GM18870 (cell line): ENCODE measurements around the gene ERGIC1.
"Not testable (repeated sequence)": the region's sequence is repeated elsewhere in the genome, so short reads cannot be mapped to it uniquely, and the experiment has no call there.

ENCODE experiments used
- ATAC-seq: cut with Tn5 transposase; IDR thresholded peaks from one replicate; pipeline ENCODE4 v1.9.1; 2021; ENCODE audit warnings: moderate library complexity; ENCODE audit not compliant: unreplicated experiment

Gene ERGIC1

DNA sequence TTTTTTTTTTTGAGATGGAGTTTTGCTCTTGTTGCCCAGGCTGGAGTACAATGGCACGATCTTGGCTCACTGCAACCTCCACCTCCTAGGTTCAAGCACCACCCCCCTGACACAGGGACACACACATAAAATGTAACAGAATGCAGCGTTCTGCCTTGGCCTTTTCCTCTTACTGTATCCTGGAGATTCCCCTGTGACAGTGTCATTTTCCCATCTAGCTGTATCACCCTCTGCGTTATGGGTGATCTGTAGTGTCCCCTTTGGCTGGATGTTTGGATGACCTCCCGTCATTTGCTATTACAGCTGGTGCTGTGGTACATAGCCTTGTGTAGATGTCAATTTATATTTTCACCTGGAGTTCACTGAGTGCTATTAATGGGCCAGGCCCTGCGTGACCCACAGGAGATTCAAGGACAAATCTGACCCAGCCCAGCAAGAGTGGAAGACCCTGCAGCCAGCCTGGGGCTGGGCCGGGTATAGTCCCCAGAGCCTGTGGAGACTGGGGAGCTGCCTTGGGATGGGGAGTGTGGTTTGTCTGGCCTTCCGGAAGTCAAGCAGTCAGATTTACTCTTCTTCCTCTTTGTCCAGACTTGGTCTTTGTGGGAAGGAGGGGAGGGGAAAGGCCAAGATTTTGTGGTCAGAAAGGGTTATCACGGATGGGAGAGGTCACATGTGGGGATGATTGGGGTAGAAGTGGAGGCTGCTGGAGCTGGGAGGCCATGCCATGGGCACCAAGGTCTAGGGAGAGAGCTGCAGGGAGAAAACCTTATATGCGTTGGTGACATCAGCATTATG, 43.6 kb downstream of the ERGIC1 start:
- ATAC-seq: no peak

DNA sequence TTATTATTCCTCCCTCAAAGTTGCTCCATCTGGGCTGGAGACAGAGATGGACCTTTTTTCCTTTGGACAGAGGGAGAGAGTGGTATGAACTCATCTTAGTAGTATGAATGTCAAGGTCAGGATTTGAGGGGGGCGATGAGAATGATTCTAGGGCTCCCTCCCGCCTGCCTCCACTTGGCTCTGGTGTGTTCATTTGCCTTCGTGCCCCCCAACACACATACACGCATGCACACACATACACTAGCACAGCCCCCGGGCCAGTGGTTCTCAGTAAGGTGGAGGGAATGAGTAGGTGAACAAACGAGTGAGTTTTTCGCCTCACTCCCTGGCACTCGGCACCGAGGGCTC, 44.5 kb downstream of the ERGIC1 start:
- ATAC-seq: no peak

DNA sequence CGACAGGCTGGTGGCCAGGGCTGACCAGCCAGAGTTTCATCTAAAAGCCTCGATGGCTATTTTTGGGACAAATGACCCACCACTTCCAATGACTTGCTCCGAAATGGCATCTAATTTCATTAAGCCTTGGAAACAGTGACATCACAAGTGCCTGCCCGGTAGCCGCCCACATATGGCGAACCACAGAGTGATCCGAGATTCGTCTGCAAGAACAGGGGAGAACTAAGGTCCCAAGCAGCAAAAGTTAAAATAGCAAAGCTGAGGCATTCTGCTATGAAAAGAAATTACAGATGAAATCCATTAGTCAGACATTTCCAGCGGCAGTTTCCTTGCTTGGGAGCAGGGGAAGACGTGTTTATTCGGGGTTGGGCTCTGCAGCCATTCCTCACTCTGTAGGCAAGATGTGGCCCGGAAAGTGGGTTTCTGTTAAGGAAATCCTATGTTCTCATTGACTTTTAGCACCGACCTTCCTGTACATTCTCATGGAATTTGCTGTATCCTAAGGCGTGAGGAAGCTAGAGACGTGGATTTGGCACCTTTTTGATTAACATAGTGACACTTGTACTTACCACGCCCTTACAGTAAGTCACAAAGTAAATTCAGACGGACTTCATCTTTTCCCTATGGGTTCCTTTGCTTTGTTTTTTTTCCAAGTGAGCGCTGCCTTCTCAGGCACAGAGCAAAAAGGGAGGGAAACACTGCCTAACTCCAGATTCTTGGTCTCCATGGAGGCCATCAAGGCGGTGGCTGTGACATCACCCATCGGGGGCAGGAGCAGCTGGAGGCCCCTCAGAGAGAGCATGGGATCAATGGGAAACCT, 45.1 kb downstream of the ERGIC1 start:
- no peak for ATAC-seq

DNA sequence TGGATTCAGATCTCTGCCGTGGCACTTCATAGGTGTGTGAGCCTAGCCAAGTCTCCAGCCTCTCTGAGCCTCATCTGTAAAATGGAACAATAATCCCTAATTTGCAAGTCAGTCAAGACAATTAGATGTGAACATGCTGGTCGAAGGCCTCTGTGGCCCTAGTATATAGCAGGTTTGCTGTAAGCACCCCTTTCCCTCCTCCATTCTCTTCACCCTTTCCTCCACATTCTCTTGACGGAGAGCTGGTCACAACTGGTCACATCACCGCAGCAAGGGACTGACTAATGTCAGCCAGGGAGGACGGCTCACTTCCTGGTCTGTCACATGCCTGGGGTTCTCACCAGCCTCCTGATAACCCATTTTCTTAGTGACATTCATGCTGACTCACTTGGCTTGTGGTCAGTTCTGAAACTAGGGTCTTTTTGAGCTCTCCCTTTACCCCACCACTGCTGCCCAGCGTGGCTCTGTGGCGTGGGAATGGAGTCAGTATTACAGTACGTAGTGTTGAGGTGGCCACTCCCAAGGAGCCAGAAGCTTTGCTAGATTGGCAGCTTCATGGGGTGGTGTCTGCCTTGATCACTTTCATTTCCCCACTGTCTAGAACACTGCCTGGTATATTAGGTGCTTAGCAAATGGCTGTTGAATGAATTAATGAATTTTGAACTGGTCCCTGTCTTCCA, 47.8 kb downstream of the ERGIC1 start:
- ATAC-seq: peak; percentile 78

DNA sequence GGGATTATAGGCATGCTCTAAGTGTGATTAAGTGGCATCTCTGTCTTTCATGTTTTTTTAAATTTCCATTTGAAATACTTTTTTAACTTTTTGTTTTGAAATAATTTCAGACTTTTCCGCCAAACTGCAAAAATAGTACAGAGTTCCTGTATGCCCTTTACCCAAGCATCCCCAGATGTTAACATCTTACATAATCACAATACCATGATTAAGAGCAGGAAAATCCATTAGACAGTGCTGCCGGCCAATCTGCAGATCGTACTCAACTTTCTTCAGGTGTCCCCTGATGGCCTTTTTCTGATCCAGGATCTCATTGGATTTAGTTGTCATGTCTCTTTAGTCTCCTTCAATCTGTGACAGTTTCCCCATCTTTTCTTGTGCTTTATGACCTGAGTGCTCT, 49.0 kb downstream of the ERGIC1 start:
- ATAC-seq: no peak

DNA sequence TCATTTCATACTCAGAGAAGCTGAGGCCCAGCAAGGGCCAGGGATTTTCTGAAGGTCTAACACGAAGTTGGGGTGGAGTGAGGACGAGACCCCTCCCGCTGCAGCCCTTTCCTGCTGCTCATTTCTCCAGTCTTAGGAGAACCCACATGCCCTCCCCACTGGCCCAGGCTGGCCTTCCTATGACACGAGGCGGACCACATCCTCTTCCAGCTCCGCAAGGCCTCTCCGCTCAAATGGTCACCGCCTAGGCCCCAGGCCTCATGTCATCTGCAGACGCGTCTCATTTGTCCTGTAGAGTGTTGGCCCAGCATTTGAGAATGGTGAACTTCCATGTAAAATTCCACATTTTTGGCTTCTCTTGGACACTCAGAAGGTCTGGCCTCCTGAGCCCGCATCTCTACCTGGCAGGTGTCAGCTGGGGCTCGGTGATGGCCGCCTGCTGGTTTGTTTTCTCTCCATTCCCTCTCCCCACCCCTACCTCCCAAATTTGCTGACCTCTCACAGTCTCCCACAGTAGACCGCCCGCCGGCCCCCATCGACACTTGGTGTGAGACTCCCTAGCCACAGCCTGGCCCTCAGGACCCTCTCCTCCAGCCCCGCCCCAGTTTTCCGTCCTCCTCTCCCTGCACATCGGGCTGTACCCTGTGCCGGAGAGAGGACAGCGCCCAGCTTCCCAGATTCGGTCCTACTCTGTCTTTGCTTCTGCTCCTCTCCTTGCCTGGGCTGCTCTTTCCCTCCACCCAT, 51.7 kb downstream of the ERGIC1 start:
- ATAC-seq: no peak

DNA sequence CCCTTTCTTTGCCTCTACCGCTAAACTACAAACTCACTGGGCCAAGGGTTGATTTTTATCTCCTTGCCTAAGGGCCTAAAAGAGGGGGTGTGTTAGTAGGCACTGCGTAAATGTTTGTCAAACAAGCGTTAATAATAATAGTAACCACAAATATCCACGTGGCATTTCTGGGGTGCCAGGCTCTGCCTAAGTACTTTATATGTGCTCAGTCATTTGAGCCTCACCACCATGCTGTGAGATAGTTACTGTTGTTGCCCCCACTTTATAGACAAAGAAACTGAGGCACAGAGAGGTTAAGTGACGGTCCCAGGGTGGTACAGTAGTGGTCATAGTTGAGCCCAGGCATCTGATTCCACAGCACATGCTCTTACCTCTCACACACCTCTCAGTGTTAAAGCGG, 52.4 kb downstream of the ERGIC1 start:
- ATAC-seq: no peak

DNA sequence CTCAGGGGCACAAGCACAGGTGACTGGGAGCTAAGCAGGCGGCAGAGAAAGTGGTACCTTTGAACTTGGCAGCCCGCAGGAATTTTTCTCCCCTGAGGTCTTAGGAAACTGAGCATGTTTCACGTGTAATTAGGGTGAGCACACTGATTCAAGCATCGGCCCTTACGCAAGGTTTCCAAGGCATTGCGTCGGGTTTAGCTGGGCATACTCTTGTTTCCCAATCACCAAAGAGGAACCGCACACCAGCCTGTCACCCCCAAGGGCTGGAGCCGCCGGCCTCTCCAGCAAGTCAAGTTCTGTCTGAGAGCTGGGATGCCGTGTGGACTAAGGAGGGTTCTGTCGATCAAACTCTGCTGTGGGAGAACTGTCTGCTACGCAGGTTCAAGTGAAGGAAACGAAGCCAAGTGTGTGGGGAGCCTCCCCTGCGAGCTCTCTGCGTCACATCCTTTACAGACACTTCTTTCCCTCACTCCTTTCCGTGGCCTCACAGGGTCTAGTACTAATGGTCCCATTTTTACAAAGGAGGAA, 53.0 kb downstream of the ERGIC1 start:
- ATAC-seq: no peak

DNA sequence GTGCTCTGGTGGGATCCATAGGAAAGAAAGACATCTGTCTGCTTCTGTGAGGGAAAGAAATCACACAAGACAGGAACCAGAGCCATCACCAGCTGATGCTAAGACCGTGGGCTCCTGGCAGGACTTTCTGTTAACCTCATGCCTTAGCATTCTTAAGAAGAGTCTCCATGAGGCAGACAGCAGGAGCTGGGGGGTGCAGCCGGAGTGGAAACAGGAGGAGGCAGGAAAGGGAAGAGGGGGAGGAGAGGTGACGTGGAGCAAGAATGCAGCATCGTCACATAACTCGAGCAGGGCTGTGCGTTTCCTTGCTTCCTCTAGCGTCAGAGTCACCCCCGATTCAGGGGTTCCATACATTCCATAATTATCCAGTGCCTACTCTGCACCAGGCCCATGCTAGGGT, 53.6 kb downstream of the ERGIC1 start:
- ATAC-seq: no peak

DNA sequence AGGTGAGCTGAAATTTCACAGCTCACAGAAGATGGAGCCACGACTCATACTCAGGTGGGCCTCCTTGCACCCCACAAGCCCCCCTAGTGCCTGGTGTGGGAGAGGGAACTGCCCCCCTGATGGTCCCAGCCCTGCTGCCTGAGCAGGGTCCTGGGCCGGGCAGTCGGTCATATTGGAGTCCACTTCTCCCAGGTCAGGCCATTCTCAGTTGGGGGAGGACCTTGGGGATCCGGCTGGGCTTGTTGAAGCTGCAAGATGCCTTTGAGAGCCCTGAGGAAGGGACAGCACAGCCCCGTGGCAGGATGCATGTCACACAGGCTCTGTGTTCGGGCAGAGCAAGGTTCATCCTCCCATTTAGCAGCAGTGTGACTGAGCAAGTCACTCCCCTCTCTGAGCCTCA, 56.6 kb downstream of the ERGIC1 start:
- ATAC-seq: no peak

DNA sequence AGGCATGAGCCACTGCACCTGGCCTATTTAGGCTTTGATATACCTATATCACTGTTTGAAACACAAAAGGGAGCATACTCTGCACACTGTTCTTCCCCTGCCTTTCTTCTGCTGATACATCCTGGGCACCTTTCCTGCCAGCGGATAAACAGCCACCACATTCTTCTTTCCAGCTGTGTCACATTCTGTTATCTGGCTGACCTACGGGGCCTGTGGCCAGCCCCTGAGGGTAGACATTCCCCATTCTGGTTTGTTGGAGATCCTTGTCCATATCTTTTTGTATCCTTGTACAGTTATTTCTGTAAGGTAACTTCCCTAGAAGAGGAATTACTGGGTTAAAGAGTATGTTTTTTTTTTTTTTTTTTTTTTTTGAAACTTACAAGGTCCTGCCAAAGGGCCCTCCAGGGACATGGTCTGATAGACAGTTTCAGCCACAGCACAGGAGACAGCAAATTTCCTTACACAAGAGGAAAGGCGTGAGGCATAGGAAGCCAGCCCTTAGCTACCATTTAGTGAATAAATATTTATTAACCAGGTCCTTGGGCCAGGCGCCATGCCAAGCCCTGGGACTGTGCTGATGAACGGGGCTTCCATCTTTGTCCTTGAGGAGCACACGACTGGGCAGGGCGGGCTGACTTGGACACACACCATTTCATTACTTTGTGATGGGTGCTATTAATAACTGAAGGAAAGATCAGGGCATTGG, 57.8 kb downstream of the ERGIC1 start:
- no peak for ATAC-seq

DNA sequence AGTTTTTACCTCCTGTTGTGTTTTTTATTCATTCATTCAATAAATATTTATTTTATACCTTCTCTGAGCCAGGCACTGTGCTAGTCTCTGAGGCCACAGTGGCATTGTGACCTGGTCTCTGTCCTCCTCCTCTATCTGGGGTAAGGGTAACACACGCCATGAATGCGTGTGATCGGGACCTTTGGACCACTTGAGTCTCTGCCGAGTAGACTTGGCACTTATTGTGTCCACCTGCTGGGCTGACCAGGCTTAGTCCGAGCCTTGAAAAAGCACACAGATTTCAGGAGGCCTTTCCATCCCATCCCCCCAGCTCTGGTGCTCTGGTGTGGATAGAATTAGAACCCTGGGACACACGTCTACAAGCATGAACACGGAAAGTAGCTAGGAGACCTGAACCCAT, 58.7 kb downstream of the ERGIC1 start:
- no peak for ATAC-seq

DNA sequence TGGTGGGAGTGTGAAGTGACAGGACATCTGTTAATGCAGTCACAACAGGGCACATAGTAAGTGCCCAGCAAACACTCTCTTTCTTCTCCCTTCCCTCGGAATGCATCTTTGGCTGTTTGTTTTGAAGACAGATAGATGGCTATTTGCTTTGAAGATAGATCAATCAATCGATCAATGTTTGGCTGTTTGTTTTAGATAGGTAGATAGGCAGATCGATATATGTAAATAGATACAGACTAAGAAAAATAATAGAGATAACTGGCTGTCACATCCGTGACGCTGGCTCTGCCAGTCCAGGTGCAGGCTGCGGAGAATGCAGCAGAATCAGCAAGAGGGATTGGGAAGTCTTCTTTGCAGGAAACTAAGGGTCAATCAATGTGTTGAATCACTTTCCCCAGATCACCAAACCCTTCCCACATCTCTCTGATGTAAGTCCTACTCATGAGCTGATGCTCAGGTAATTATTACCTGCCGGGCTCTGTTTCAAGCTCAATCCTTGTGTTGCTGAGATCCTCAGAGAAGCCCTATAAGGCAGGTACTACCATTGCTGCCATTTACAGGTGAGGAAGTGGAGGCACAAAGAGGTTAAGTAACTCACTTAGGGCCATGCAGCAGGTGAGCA, 60.8 kb downstream of the ERGIC1 start:
- no peak for ATAC-seq

DNA sequence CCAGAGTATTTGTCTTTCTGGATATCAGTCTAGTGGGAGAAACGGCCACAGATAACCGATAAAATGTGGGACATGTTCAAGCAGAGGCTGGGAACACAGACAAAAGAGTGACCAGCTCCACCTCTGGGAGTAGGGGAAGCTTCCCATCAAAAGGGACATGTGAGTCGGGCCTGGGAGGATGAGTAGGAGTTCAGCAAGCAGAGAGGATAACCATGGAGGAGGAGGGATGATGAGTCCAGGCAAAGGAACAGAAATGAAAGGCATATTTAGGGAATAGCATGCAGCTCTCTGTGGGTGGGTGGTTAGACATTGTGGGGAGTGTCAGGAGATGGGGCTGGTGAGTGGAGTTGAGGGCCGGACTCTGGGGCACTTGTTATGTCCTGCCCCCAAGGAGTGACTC, 61.5 kb downstream of the ERGIC1 start:
- ATAC-seq: no peak

DNA sequence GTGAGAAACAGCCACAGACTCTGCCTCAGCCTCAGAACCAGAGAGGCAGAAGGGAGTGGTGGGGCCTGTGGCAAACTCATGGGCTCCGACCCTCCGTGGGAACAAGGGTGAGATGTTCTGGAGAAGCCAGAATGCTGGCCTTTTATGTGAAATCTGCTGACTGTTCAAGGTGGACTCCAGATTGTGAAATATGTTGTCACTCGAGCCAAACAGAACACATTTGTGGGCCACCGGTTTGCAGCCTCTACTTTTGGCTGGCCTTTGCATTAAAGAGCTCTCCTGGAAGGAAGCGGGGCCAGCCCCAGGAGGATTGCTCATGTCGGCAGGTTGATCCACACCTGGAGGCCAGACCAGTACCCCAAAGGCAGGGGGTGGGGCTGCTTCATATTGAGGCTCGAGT, 62.4 kb downstream of the ERGIC1 start:
- no peak for ATAC-seq

DNA sequence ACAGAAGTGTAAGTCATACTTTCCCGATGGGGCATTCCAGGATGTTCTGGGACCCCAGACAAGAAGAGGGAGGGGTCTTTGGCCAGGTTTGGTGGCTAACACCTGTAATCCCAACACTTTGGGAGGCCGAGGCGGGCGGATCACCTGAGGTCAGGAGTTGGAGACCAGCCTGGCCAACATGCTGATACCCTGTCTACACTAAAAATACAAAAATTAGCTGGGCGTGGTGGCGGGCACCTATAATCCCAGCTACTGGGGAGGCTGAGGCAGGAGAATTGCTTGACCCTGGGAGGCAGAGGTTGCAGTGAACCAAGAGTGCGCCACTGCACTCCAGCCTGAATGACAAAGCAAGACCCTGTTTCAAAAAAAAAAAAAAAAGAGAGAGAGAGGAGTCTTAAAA, 63.0 kb downstream of the ERGIC1 start:
- not testable (repeated sequence) for ATAC-seq

DNA sequence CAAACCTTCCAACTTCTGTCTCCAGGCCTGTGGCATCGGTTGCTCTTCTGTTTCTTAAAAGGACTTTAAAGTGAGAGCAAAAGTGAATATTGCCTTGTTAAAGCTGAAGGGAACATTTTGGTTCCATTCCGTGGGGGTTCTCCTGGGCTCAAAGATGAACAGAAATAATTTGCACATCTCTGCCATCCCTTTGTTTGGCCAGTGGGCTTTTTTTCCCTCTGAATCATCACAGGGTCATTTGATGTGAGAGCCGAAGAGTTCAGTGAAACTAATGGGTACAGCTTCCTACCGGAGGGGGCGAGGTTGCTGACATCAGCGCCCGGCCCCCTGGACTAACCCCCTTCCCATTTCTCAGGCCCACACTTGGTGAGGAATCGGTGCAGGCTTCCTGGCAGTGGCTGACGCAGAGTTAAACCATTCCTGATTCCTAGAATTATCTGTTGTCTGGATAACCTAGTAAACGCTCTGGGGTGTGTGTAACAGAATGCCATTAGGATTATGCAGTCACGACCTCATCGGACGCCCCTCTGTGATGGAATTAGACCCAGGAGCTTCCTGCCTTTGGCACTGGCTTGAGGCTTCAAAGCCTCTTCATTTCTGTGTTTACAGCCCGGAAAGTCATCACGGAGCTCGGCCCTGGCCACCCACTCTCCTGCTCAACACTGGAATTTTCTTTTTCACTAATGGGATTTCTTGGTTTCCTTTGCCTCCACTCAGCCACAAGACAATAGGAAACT, 63.6 kb downstream of the ERGIC1 start:
- ATAC-seq: no peak

DNA sequence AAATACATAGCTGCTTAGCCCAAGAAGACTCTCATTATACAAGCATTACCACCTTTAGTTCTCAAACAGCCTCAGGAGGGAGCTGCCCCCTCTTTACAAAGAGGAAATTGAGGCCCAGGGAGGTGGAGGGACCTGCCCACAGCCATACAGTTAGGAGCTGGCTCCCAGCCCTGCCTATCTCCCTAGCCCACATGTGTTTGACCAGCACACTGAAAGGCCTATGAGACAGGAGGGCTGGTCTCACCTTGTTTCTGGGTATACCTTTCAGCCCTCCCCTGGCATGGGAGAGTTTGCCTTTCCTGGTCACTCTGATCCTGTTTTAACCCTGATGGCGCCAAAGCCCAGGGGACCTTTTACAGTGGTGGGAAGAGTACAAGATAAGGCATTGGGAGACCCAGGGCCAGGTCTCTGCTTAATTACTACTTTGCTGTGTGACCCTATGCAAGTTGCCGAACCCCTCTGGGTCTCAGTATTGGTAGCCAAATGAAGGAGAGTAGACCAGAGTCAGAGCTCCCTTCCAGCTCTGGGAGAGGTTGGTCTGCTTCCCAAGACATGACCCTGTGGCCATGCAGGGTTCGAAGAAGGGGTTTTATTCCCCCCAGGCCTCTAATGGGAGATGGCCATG, 64.3 kb downstream of the ERGIC1 start:
- no peak for ATAC-seq
